CD4-positive, alpha-beta T cell treated with Interferon gamma for 1 hour (primary cell): ENCODE measurements around the gene OR11G2.
"Not testable (repeated sequence)": the region's sequence is repeated elsewhere in the genome, so short reads cannot be mapped to it uniquely, and the experiment has no call there.

Source experiments
- DNase-seq: peaks from one replicate; pipeline ENCODE4 v3.0.0-alpha.2; 2020

Gene OR11G2

GRCh38 chr14:20228681-20229080, 38.0 kb downstream of the OR11G2 start, which contains the start of gene OR11H7:
Gene OR11H7, plus strand, starts transcription at chr14:20228981.
- DNase-seq: no peak

- DNase-seq: not testable (repeated sequence)
These were observed 44.7 kb downstream of the OR11G2 start for GRCh38 chr14:20235415-20235814.

- DNase-seq: no peak
These were observed 57.0 kb downstream of the OR11G2 start for GRCh38 chr14:20247646-20248246.
